NCI-H460 (cell line): ENCODE data around the gene SCN2B. TPM values are rescaled to one million over a fixed set of nuclear protein-coding genes. Genes with fewer than 3 reads are reported as not detected.

Source experiments
- small RNA-seq, 2 experiments: library from RNA; depleted of rRNA; stranded (forward); fragments of <200 nt; gene quantifications; one replicate each; pipeline ENCODE3, GENCODE V24; 2014
- total RNA-seq: library from RNA; depleted of rRNA; stranded (reverse); fragments of >200 nt; shearing (Covaris generic); gene quantifications from 2 replicates; pipeline ENCODE4 v1.2.3, GENCODE V29; 2014; rRNA removed

SCN2B gene
- total RNA-seq, 1 experiment from 2014 or later, result not detected

Small RNA genes lying within 50 kb of the gene (small RNA-seq; reads per million reads assigned to genes)
- gene HSPE1P18, result 0 reads per million in 2 experiments

Other genes with a start within 250 kb of the SCN2B start
- gene TMPRSS13, start 247.2 kb downstream of the SCN2B start, total RNA-seq, result not detected in 2 replicates
- gene IL10RA, start 190.2 kb downstream of the SCN2B start, total RNA-seq, result 0.35 and 2.7 TPM in 2 replicates
- gene TMPRSS4, start 99.6 kb downstream of the SCN2B start, total RNA-seq, result not detected in 2 replicates
- gene SMIM35, start 89.7 kb downstream of the SCN2B start, total RNA-seq, result not detected in 2 replicates
- not detected in 2 replicates for gene SCN4B, start 23.8 kb downstream of the SCN2B start, total RNA-seq
- not detected in 2 replicates for gene JAML, start 48.4 kb upstream of the SCN2B start, total RNA-seq
- 3.4 and 3.6 TPM in 2 replicates for gene MPZL3, start 75.7 kb upstream of the SCN2B start, total RNA-seq
- 0.09 and 0.79 TPM in 2 replicates for gene MPZL2, start 87.7 kb upstream of the SCN2B start, total RNA-seq
- not detected in 2 replicates for gene CD3E, start 128.1 kb upstream of the SCN2B start, total RNA-seq
- gene CD3D, start 166.1 kb upstream of the SCN2B start, total RNA-seq, result not detected in 2 replicates
- not detected in 2 replicates for gene CD3G, start 167.7 kb upstream of the SCN2B start, total RNA-seq
- 45.1 and 47.6 TPM in 2 replicates for gene UBE4A, start 183.0 kb upstream of the SCN2B start, total RNA-seq
- 155 and 161 TPM in 2 replicates for gene ATP5MG, start 225.0 kb upstream of the SCN2B start, total RNA-seq